GM18526 (cell line): Measurements from ENCODE around the gene AGPAT3.

Source experiments
- POLR2A ChIP-seq: IDR thresholded peaks from 3 replicates; pipeline ENCODE4 v1.6.1; 2011; ENCODE audit not compliant: insufficient read length; ENCODE audit errors: extremely low read depth

Gene AGPAT3

DNA sequence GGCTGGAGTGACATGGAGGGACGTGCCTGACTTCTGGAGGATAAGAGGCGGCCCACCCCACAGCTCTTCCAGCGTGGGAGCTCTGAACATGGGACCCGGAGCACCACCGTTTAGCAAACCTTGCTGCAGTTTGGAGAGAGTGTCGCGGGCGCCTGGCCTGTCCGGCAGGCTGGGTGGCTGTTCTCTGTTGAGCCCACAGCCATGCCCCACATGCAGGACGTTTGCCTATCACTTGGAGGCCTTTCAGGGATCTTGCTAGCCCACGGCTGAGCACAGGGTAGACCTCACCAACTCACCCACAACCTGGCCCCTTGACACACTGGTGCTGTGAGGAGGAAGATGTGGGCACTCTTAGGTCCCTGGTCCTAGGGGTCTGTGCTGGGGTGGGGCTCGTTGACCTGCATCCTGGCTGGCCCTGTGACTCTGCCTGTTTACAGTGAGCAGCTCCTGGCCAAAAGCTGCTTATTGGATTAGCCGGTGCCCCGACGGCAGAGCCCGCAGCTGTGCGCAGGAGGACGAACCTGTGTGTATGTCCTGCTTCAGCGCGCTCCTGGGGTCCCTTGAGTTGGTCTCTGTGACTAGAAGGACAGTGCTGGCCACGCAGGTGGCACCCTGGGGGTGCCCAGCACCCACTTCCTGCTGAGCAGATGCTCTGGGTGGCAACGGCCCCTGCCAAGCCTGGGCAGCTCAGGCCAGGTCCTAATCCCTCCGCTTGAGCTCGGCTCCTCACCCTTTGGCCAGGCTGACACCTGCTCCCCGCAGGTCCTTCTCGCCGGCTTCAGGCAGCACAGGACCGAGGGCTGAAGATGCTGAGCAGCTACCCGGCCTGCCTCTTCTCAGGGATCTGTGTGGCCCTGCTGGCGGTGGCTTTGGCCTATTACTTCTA, 74.7 kb downstream of the AGPAT3 start:
- no peak for TF ChIP-seq POLR2A

- no peak for TF ChIP-seq POLR2A
These were observed 75.5 kb downstream of the AGPAT3 start for GRCh38 chr21:43940329-43941050.

GRCh38 chr21:43942201-43942600, 77.2 kb downstream of the AGPAT3 start:
- TF ChIP-seq POLR2A, result no peak

DNA sequence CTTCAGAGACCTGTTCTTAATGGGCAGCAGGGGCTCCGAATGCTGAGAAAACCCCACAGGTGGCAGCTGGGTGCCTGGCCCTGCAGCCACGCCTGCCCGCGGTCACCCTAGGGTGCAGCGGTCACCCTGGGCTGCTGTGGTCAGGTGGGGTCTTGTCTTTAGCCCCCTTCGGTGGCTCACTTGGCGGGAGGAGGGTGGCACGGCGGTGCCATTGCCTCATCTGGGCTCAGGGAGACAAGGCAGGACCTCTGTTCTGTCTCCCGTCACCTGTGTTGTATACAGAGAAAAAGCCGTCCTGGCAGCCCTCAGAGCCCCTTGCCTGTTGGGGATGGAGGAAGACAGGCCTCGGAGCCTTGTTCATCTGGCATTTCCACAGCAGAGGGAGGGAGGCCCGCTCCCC, 77.6 kb downstream of the AGPAT3 start:
- TF ChIP-seq POLR2A, result no peak

DNA sequence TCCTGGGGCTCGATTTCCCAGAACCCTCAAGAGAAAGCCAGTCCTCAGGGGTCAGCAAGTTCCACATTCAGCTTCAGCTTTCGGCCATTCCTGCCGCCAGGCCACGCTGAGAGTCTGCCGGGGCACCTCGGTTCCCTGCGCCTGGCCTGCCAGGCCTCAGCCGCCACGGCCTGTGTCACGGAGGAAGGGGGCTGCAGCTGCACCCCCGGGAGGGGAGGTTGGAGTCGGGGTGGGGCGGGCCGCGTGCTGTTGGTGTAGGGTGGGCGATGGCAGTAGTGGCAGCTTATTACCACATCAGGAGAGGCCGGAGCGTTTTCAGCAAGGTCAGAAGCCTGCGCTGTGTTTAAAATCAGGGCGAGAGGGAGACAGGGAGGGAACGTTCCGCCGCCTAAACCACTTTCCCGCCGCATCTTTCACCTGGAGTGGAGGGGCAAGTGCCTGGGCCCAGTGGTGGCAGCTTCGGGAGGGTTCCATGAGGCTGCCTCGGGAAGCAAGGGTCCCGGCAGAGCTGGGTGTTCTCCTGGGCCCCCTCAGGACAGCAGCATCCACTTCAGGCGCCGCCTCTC, 78.6 kb downstream of the AGPAT3 start:
- no peak for TF ChIP-seq POLR2A

GRCh38 chr21:43944078-43944633, 79.1 kb downstream of the AGPAT3 start:
- no peak for TF ChIP-seq POLR2A

GRCh38 chr21:43944757-43945156, 79.7 kb downstream of the AGPAT3 start:
- no peak for TF ChIP-seq POLR2A

DNA sequence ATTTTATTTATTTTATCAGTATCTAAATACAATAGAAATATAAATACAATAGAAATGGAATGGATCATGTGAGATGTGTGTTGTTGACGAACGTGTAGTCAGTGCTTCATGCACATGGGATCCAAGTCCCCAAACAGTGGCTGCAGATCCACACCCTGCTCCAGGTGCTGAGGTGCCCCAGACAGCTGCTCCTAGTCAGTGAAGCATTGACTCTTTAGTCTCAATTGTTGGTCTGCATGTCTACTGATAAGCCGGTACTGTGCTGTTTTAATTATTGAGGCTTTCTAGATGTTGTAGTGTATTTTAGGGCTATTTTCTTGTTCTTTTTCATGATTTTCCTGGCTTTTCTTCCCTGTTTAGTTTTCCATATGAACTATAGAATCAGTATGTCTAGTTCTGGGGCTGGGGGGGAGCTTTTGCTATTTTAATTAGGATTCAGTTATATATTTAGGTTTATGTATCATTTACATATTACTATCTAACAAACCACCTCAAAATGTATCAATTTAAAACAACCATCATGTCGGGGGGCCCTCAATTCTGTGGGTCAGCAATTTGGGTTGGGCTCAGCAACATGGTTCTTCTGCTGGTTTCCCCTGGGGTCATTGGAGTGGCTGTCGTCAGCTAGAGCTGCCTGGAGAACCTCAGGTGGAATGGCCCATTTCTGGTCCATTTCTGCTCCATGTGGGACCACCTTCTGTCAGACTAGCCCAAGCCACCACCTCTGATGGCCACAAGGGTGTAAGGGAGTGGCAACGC, 83.9 kb downstream of the AGPAT3 start:
- no peak for TF ChIP-seq POLR2A

DNA sequence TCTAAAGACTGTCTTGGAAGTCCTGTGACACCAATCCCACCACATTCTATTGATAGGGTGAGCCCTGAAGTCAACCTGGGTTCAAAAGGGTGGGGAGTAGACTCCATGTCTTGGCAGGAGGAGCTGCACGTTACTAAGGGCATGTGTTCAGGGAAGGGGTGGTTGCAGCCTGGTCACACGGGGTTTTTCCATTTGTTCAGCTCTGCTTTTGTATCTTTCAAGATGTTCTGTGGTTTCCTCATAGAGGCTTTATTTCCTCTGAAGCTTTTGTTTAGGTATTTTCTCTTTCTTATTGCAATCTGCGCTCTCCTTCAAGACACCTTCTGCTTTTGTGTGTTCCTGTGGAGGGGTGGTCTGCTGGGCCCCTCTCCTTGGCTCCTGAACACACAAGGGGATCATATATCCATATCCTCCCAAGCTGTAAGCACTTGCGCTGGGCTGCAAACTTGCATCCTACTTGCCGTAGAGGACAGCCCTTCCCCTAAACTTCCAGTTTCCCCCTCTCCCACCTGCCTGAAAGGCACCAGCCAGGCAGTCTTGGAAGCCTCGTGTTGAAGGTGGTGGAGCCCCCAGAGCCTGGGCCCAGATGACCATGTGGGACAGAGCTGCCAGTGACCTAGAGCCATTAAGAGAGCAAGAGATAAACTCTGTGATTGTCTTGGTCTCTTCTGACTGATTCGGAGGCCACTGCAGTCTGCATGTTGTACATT, 84.6 kb downstream of the AGPAT3 start:
- TF ChIP-seq POLR2A, result no peak

DNA sequence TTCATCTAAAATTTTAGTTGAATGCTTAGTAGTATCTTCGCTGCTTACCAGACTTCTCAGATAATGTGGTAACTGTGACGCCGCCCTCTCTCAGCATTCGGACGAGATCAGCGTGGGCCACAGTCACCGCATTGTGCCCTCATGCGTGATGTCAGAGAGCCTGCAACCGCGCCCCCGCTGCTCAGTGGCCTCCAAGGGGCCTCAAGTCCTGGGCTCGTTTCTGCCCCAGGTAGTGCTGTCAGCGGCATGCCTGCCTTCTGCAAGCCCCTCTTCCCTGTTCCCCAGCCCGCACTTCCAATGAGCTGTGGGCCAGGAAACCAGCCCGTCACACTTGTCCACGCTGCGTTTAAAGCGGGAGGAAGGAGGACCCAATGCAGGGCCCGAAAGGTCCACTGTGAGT, 85.5 kb downstream of the AGPAT3 start:
- TF ChIP-seq POLR2A, result no peak

GRCh38 chr21:43950936-43951335, 85.9 kb downstream of the AGPAT3 start:
- TF ChIP-seq POLR2A, result no peak

DNA sequence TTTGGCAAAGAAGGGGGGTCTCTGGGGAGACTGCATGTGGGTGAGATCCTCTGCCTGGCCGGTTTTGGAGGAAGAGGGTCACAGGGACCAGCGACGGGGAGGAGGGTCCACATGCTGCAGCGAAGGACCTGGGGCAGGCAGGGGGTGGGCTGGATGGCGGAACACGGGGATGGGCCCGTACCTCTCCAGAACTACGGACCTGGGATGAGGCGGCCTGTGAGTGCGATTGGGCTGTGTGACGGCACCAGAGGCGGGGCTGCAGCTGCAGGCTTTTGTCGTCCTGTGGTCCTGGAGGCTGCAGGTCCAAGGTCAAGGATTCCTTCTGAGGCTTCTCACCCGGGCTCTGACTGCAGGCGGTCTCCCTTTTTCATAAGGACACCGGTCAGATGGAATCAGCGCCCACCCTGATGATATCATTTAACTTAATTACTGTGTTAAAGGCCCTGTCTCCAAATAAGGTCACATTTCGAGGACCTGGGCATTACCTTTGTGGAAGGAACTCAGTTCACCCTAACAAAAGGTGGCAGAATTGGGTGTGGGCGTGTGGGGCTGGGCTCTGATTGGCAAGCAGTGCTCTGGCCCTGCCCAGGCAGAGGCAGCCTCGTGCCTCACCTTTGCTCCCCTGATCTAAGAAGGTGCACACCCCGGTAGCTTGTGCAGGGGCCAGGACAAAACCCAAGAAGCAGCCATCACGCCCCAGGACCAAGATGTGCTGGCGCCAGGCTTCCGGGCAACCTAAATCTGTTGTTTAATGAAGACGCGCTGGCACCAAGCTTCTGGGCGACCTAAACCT, 87.1 kb downstream of the AGPAT3 start:
- no peak for TF ChIP-seq POLR2A

DNA sequence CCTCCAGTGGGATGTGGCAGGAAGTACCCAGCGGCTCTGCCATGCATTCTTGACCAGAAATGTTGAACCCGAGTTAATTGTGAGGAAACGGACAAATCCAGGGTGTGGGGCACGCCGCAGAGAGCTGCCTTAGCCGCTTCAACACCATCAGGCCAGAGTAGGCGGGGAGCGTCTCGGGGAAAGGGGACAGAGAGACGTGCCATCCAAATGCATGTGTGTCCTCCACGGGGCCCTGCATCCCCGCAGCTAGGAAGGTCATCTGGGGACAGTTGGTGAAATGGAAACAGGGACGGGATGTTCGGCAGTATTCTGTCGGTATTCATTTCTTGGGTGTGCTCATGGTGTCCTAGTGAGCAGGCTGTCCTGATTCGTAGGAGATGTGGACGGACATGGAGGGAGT, 88.0 kb downstream of the AGPAT3 start:
- no peak for TF ChIP-seq POLR2A

DNA sequence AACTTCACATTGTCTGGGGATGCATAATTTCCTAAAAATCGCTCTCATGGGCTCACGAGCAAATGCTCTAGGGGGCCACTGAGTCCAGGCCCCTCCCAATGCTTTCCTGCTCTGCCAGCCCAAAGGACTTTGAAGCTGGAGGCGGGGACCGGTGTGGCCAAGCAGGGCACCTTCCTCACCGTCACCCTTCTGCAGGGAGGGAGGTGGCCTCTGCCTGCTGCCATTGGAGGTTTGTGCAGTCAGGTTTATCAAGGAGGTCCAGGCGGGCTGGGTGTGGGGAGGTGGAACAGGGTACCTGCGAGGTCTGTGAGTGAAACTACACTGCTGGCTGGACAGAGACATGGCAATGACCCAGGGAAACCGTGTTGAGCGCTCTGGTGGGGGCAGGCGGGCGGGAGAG, 89.0 kb downstream of the AGPAT3 start:
- TF ChIP-seq POLR2A, result no peak
